ENCODE results near the gene UTS2B.

UTS2B gene

GRCh38 chr3:191339316-191339917, 9.1 kb upstream of the UTS2B start:
- peaks cover 82% of the 10 kb centered on the region for H3K4me1 ChIP-seq (ENCODE audit: control insufficient read depth, insufficient read depth, low read length, unreplicated experiment)
- H3K79me2 ChIP-seq (ENCODE audit: control insufficient read depth, insufficient read depth, low read length, unreplicated experiment), result peaks cover 97% of the 10 kb centered on the region

GRCh38 chr3:191338177-191338488, 7.8 kb upstream of the UTS2B start:
- peaks cover 96% of the 10 kb centered on the region for H3K79me2 ChIP-seq (ENCODE audit: control insufficient read depth, insufficient read depth, low read length, unreplicated experiment)
- peak overlapping the region; percentile 77 for H3K27ac ChIP-seq (ENCODE audit: low read depth, low read length)
- no peak overlapping the region for H2AFZ ChIP-seq (ENCODE audit: low read length, unreplicated experiment)
- H3K4me1 ChIP-seq (ENCODE audit: control insufficient read depth, insufficient read depth, low read length, unreplicated experiment), result peaks cover 83% of the 10 kb centered on the region
- H3K36me3 ChIP-seq (ENCODE audit: insufficient read depth, low read length), result no peaks in the 10 kb centered on the region
- no peaks in the 10 kb centered on the region for H3K27me3 ChIP-seq (ENCODE audit: insufficient read depth, low read length)
- H3K4me3 ChIP-seq (ENCODE audit: low read depth, low read length), result peak overlapping the region; percentile 42

More at GRCh38 chr3:191339316-191339917, 9.1 kb upstream of the UTS2B start:
- no peaks in the 10 kb centered on the region for H3K36me3 ChIP-seq (ENCODE audit: insufficient read depth, low read length)
- no peak overlapping the region for H3K27ac ChIP-seq (ENCODE audit: low read depth, low read length)
- no peak overlapping the region for H2AFZ ChIP-seq (ENCODE audit: low read length, unreplicated experiment)
- no peak overlapping the region for H3K4me3 ChIP-seq (ENCODE audit: low read depth, low read length)
- H3K27me3 ChIP-seq (ENCODE audit: insufficient read depth, low read length), result no peaks in the 10 kb centered on the region

- Histone ChIP-seq H3K79me2 (ENCODE audit: control insufficient read depth, insufficient read depth, low read length, unreplicated experiment) (peaks cover 96% of the 10 kb centered on the region), H3K4me1 (ENCODE audit: control insufficient read depth, insufficient read depth, low read length, unreplicated experiment) (peaks cover 83% of the 10 kb centered on the region), H3K27me3 (ENCODE audit: insufficient read depth, low read length) (no peaks in the 10 kb centered on the region), H2AFZ (ENCODE audit: low read length, unreplicated experiment) (no peak overlapping the region), H3K36me3 (ENCODE audit: insufficient read depth, low read length) (no peaks in the 10 kb centered on the region), H3K27ac (ENCODE audit: low read depth, low read length) (peak overlapping the region; percentile 77), H3K4me3 (ENCODE audit: low read depth, low read length) (no peak overlapping the region)
These were observed 6.5 kb upstream of the UTS2B start for GRCh38 chr3:191336833-191337232.

- H3K27me3 ChIP-seq (ENCODE audit: insufficient read depth, low read length), result no peaks in the 10 kb centered on the region
- H3K27ac ChIP-seq (ENCODE audit: low read depth, low read length), result no peak overlapping the region
- H3K4me3 ChIP-seq (ENCODE audit: low read depth, low read length), result no peak overlapping the region
- no peaks in the 10 kb centered on the region for H3K36me3 ChIP-seq (ENCODE audit: insufficient read depth, low read length)
- H3K4me1 ChIP-seq (ENCODE audit: control insufficient read depth, insufficient read depth, low read length, unreplicated experiment), result peaks cover 75% of the 10 kb centered on the region
- H2AFZ ChIP-seq (ENCODE audit: low read length, unreplicated experiment), result no peak overlapping the region
- peaks cover 96% of the 10 kb centered on the region for H3K79me2 ChIP-seq (ENCODE audit: control insufficient read depth, insufficient read depth, low read length, unreplicated experiment)
These were observed 4.1 kb upstream of the UTS2B start for GRCh38 chr3:191334346-191334893.

- H2AFZ ChIP-seq (ENCODE audit: low read length, unreplicated experiment), result no peak overlapping the region
- peaks cover 87% of the 10 kb centered on the region for H3K79me2 ChIP-seq (ENCODE audit: control insufficient read depth, insufficient read depth, low read length, unreplicated experiment)
- H3K4me3 ChIP-seq (ENCODE audit: low read depth, low read length), result peak overlapping the region; percentile 96; the same call in 1 of the 2 replicates
- H3K27ac ChIP-seq (ENCODE audit: low read depth, low read length), result no peak overlapping the region
- H3K36me3 ChIP-seq (ENCODE audit: insufficient read depth, low read length), result no peaks in the 10 kb centered on the region
- peaks cover 70% of the 10 kb centered on the region for H3K4me1 ChIP-seq (ENCODE audit: control insufficient read depth, insufficient read depth, low read length, unreplicated experiment)
- H3K27me3 ChIP-seq (ENCODE audit: insufficient read depth, low read length), result no peaks in the 10 kb centered on the region
These were observed 3.1 kb upstream of the UTS2B start for GRCh38 chr3:191333298-191333880.

- Histone ChIP-seq H3K4me1 (ENCODE audit: control insufficient read depth, insufficient read depth, low read length, unreplicated experiment) (peaks cover 62% of the 10 kb centered on the region), H3K4me3 (ENCODE audit: low read depth, low read length) (peak overlapping the region; percentile 96), H3K27ac (ENCODE audit: low read depth, low read length) (peak overlapping the region; percentile 87), H3K79me2 (ENCODE audit: control insufficient read depth, insufficient read depth, low read length, unreplicated experiment) (peaks cover 70% of the 10 kb centered on the region), H2AFZ (ENCODE audit: low read length, unreplicated experiment) (no peak overlapping the region), H3K36me3 (ENCODE audit: insufficient read depth, low read length) (no peaks in the 10 kb centered on the region), H3K27me3 (ENCODE audit: insufficient read depth, low read length) (no peaks in the 10 kb centered on the region)
These were observed 1.1 kb upstream of the UTS2B start for GRCh38 chr3:191331388-191331787.

- peaks cover 54% of the 10 kb centered on the region for H3K4me1 ChIP-seq (ENCODE audit: control insufficient read depth, insufficient read depth, low read length, unreplicated experiment)
- H3K36me3 ChIP-seq (ENCODE audit: insufficient read depth, low read length), result no peaks in the 10 kb centered on the region
- peak overlapping the region; percentile 96 for H3K4me3 ChIP-seq (ENCODE audit: low read depth, low read length)
- peak overlapping the region; percentile 87 for H3K27ac ChIP-seq (ENCODE audit: low read depth, low read length)
- H3K27me3 ChIP-seq (ENCODE audit: insufficient read depth, low read length), result no peaks in the 10 kb centered on the region
- no peak overlapping the region for H2AFZ ChIP-seq (ENCODE audit: low read length, unreplicated experiment)
- peaks cover 62% of the 10 kb centered on the region for H3K79me2 ChIP-seq (ENCODE audit: control insufficient read depth, insufficient read depth, low read length, unreplicated experiment)
These were observed 263 bp upstream of the UTS2B start for GRCh38 chr3:191330530-191331048.

- Histone ChIP-seq H3K79me2 (ENCODE audit: control insufficient read depth, insufficient read depth, low read length, unreplicated experiment) (peaks cover 47% of the 10 kb centered on the region), H2AFZ (ENCODE audit: low read length, unreplicated experiment) (peak within 1 kb of the TSS; percentile 94), H3K27me3 (ENCODE audit: insufficient read depth, low read length) (no peaks in the 10 kb centered on the region), H3K27ac (ENCODE audit: low read depth, low read length) (peak within 1 kb of the TSS; percentile 87), H3K36me3 (ENCODE audit: insufficient read depth, low read length) (no peaks in the 10 kb centered on the region), H3K4me1 (ENCODE audit: control insufficient read depth, insufficient read depth, low read length, unreplicated experiment) (peaks cover 39% of the 10 kb centered on the region), H3K4me3 (ENCODE audit: low read depth, low read length) (peak within 1 kb of the TSS; percentile 96)
These were observed 1.2 kb downstream of the UTS2B start, which contains the start of gene CCDC50 for GRCh38 chr3:191328962-191329653. Gene CCDC50 (plus strand): TSS chr3:191329394. CDS start chr3:191329675, 281 bp downstream.

- Histone ChIP-seq H2AFZ (ENCODE audit: low read length, unreplicated experiment) (peak overlapping the region; percentile 94), H3K79me2 (ENCODE audit: control insufficient read depth, insufficient read depth, low read length, unreplicated experiment) (peaks cover 41% of the 10 kb centered on the region), H3K36me3 (ENCODE audit: insufficient read depth, low read length) (no peaks in the 10 kb centered on the region), H3K27ac (ENCODE audit: low read depth, low read length) (peak overlapping the region; percentile 87), H3K4me1 (ENCODE audit: control insufficient read depth, insufficient read depth, low read length, unreplicated experiment) (peaks cover 34% of the 10 kb centered on the region), H3K4me3 (ENCODE audit: low read depth, low read length) (peak overlapping the region; percentile 96), H3K27me3 (ENCODE audit: insufficient read depth, low read length) (no peaks in the 10 kb centered on the region)
These were observed 1.9 kb downstream of the UTS2B start for GRCh38 chr3:191328383-191328961.

GRCh38 chr3:191327526-191327925, 2.8 kb downstream of the UTS2B start:
- Histone ChIP-seq H2AFZ (ENCODE audit: low read length, unreplicated experiment) (peak overlapping the region; percentile 94), H3K36me3 (ENCODE audit: insufficient read depth, low read length) (no peaks in the 10 kb centered on the region), H3K4me1 (ENCODE audit: control insufficient read depth, insufficient read depth, low read length, unreplicated experiment) (peaks cover 25% of the 10 kb centered on the region), H3K79me2 (ENCODE audit: control insufficient read depth, insufficient read depth, low read length, unreplicated experiment) (peaks cover 32% of the 10 kb centered on the region), H3K4me3 (ENCODE audit: low read depth, low read length) (no peak overlapping the region), H3K27me3 (ENCODE audit: insufficient read depth, low read length) (no peaks in the 10 kb centered on the region), H3K27ac (ENCODE audit: low read depth, low read length) (no peak overlapping the region)
